Smooth muscle cell (in vitro differentiated cells): Measurements from ENCODE around the gene LGI1. TPM values are rescaled to one million over a fixed set of nuclear protein-coding genes. Genes with fewer than 3 reads are reported as not detected.

Source experiments
- DNase-seq: peaks from one replicate; lab custom pipeline; 2025; ENCODE audit not compliant: unreplicated experiment; lab: John Stamatoyannopoulos, UW
- H2AFZ ChIP-seq: fragments of 200-600 bp; sonication (generic); 2 replicates; pipeline ENCODE4 v1.6.0; 2016; ENCODE audit warnings: antibody characterized with exemption, low read depth, mild to moderate bottlenecking
- H3F3A ChIP-seq: fragments of 200-600 bp; sonication (generic); 2 replicates; pipeline ENCODE4 v1.6.0; 2017; ENCODE audit warnings: antibody characterized with exemption, low read depth
- H3K27ac ChIP-seq: fragments of 200-600 bp; sonication (generic); 2 replicates; pipeline ENCODE4 v1.5.1; 2016; ENCODE audit warnings: low read depth, mild to moderate bottlenecking
- H3K27me3 ChIP-seq: fragments of 200-600 bp; sonication (generic); 2 replicates; pipeline ENCODE4 v1.6.1; 2016; ENCODE audit warnings: low read depth, mild to moderate bottlenecking
- H3K36me3 ChIP-seq: fragments of 200-600 bp; sonication (generic); 2 replicates; pipeline ENCODE4 v1.5.1; 2016; ENCODE audit warnings: low read depth
- H3K4me1 ChIP-seq: fragments of 200-600 bp; sonication (generic); 2 replicates; pipeline ENCODE4 v1.5.1; 2016; ENCODE audit warnings: low read depth
- H3K4me2 ChIP-seq: fragments of 200-600 bp; sonication (generic); 2 replicates; pipeline ENCODE4 v1.6.0; 2016; ENCODE audit warnings: mild to moderate bottlenecking
- H3K4me3 ChIP-seq: fragments of 200-600 bp; sonication (generic); 2 replicates; pipeline ENCODE4 v1.5.1; 2016; ENCODE audit warnings: mild to moderate bottlenecking
- H3K79me2 ChIP-seq: fragments of 200-600 bp; sonication (generic); 2 replicates; pipeline ENCODE4 v1.6.0; 2016; ENCODE audit warnings: low read depth, mild to moderate bottlenecking
- H3K9ac ChIP-seq: fragments of 200-600 bp; sonication (generic); 2 replicates; pipeline ENCODE4 v1.6.0; 2016; ENCODE audit warnings: low read depth
- H3K9me3 ChIP-seq: fragments of 200-600 bp; sonication (generic); replicated peaks from 2 replicates; pipeline ENCODE4 v1.5.1; 2016; ENCODE audit warnings: low read depth
- H4K20me1 ChIP-seq: fragments of 200-600 bp; sonication (generic); 2 replicates; pipeline ENCODE4 v1.6.0; 2016; ENCODE audit warnings: low read depth
- CTCF ChIP-seq: fragments of 200-600 bp; sonication (generic); IDR thresholded peaks from 2 replicates; pipeline ENCODE4 v1.5.1; 2017; ENCODE audit warnings: borderline replicate concordance, mild to moderate bottlenecking, antibody characterized with exemption; ENCODE audit not compliant: insufficient read depth, poor library complexity, severe bottlenecking
- WGBS: methylation state at CpG from one replicate; pipeline ENCODE4 v1.1.7; 2016; ENCODE audit warnings: low lambda C conversion rate; 5-methylcytosine and 5-hydroxymethylcytosine counted together
- polyA plus RNA-seq: library from polyadenylated mRNA; unstranded; fragments of >200 nt; fragmentation: Nextera tagmentation; extraction: Ambion mirVana; gene quantifications from 2 replicates; pipeline ENCODE4 v1.2.1, GENCODE V29; 2016
- total RNA-seq: library from RNA; depleted of rRNA; stranded (reverse); fragments of >200 nt; gene quantifications from 2 replicates; pipeline ENCODE4 v1.2.3, GENCODE V29; 2014

Gene LGI1
- total and polyA plus RNA-seq, 2 experiments from 2014 or later, result 6.7 TPM; not detected in 1

DNA sequence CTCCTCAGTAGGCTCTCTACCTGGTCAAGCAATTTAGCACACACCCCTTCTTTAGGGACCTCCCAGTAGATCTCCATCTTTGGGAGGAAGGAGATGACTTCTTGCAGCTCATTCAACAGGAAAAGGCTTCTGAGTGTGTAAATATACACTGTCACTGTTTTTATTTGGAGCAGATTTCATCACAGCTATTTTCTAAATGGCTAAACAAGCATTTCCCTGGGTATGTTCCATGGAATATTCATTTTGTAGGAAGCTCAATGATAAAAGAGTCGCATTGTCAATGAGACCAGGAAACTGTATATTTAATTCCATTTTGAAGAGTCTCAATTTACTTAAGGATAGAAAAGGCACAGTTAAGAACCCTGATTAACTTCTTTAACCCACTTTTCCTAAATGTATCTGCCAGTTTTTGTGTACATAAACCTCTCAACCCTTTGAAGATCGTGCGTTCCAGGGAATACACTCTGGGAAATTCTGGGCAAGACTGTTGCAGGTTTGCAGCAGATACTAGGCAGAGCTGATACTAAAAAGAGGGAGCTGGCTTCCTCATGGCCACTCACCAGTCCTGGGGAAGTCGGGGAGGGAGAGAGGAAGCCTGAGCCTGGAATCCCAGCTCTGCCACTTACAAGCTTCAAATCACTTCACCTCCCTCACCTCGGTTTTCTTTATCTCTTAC is 10.1 kb downstream of the LGI1 start:
- Histone ChIP-seq H4K20me1 (no peaks in the 10 kb centered on the region), H3K4me2 (no peak overlapping the region), H3K36me3 (no peaks in the 10 kb centered on the region), H3K79me2 (no peaks in the 10 kb centered on the region), H3K4me1 (peaks cover 22% of the 10 kb centered on the region), H3K9ac (no peak overlapping the region), H3K27me3 (no peaks in the 10 kb centered on the region), H2AFZ (no peak overlapping the region), H3K4me3 (no peak overlapping the region), H3F3A (no peaks in the 10 kb centered on the region), H3K27ac (no peak overlapping the region), H3K9me3 (no peaks in the 10 kb centered on the region)
- WGBS, result 69% methylated on average over 5 of the region's 5 CpGs
- no peak for TF ChIP-seq CTCF
- no peak for DNase-seq

DNA sequence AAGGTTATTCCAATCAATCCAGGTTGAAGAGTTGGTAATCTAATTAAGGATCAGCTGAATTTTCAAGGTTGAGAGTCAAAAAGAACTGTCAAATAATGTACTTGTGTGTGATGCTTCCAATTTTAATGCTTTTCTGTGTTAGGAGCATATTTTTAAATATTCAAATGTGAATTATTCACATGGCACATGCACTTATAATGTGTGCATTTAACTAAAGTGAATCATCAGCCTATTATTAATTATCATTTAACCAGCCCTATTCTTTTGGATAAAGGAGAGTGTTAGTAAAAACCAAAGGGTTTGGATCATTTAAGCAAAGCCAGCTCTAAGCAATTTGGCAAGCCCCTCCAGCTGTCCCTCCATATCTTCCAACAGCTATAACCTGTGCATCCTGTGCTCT is 11.2 kb downstream of the LGI1 start:
- Histone ChIP-seq H3K36me3 (no peaks in the 10 kb centered on the region), H3K4me1 (peaks cover 22% of the 10 kb centered on the region), H3F3A (no peaks in the 10 kb centered on the region), H3K79me2 (no peaks in the 10 kb centered on the region), H3K9me3 (no peaks in the 10 kb centered on the region), H2AFZ (no peak overlapping the region), H3K4me3 (no peak overlapping the region), H3K27ac (no peak overlapping the region), H3K27me3 (no peaks in the 10 kb centered on the region), H3K4me2 (no peak overlapping the region), H4K20me1 (no peaks in the 10 kb centered on the region), H3K9ac (no peak overlapping the region)
- TF ChIP-seq CTCF, result no peak
- no peak for DNase-seq

DNA sequence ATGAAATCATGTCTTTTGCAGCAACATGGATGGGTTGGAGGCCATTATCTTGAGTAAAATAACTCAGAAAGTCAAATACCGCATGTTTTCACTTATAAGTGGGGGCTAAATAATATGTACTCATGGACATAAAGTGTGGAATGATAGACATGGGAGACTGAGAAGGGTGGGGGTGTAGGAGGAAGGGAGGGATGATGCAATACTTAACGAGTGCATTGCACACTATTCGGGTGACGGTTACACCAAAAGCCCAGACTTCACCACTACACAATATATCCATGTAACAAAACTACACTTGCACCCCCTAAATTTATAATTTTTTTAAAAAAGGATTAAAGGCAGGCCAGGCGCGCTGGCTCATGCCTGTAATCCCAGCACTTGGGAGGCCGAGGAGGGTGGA is 13.6 kb downstream of the LGI1 start:
- TF ChIP-seq CTCF, result no peak
- Histone ChIP-seq H3K79me2 (no peaks in the 10 kb centered on the region), H3K9ac (no peak overlapping the region), H3K4me3 (no peak overlapping the region), H3K4me1 (peaks cover 22% of the 10 kb centered on the region), H3K36me3 (no peaks in the 10 kb centered on the region), H3K4me2 (no peak overlapping the region), H2AFZ (no peak overlapping the region), H4K20me1 (no peaks in the 10 kb centered on the region), H3K27ac (no peak overlapping the region), H3K27me3 (no peaks in the 10 kb centered on the region), H3K9me3 (no peaks in the 10 kb centered on the region), H3F3A (no peaks in the 10 kb centered on the region)
- 81% methylated on average over 7 of the region's 7 CpGs for WGBS
- DNase-seq, result no peak

DNA sequence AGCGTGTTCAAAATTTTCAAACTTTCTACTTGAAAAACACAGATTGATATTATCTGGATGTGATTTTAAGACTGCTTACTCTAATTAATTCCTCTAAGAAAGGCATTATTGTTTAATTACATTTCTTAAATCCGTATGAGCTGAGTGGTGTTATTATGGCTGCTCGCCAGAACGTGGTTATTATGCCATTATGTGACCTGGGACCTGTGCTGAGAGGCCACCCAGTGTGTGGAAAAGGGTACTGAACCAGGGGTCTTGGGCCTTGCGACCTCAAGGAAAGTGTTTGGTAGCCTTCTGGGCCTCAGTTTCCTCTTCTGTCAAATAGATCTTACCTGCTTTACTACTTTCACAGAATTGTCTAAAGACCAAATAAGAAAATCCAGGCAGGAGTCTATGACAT is 15.4 kb downstream of the LGI1 start:
- no peaks in the 10 kb centered on the region for H3F3A ChIP-seq
- peaks cover 11% of the 10 kb centered on the region for H3K4me1 ChIP-seq
- H4K20me1 ChIP-seq, result no peaks in the 10 kb centered on the region
- no peaks in the 10 kb centered on the region for H3K79me2 ChIP-seq
- H3K9ac ChIP-seq, result no peak overlapping the region
- WGBS, result 91% methylated on average over 5 of the region's 5 CpGs
- no peak overlapping the region for H2AFZ ChIP-seq
- DNase-seq, result no peak
- H3K4me2 ChIP-seq, result no peak overlapping the region
- no peak overlapping the region for H3K27ac ChIP-seq
- TF ChIP-seq CTCF, result no peak
- H3K4me3 ChIP-seq, result no peak overlapping the region
- H3K27me3 ChIP-seq, result no peaks in the 10 kb centered on the region
- H3K9me3 ChIP-seq, result no peaks in the 10 kb centered on the region
- no peaks in the 10 kb centered on the region for H3K36me3 ChIP-seq
